Common myeloid progenitor, CD34-positive (primary cell): ENCODE data around the gene RILPL2.
A peak's percentile ranks its signal among the peaks of the same experiment; 100 is the strongest.
"Not testable (repeated sequence)": the region's sequence is repeated elsewhere in the genome, so short reads cannot be mapped to it uniquely, and the experiment has no call there.

Experiments
- CTCF ChIA-PET: fragments of 350-600 bp; sonication (Branson Sonifier 250); formaldehyde crosslinking; loops from one replicate; lab custom pipeline; 2021; ENCODE audit warnings: antibody characterized with exemption; lab: Charles Lee
- POLR2A ChIA-PET: fragments of 350-600 bp; sonication (Branson Sonifier 250); formaldehyde crosslinking; loops from one replicate; lab custom pipeline; 2021; ENCODE audit warnings: antibody characterized with exemption; lab: Charles Lee
- DNase-seq, 3 donors: peaks; one replicate each; pipeline versions ENCODE4 v3.0.0 to v3.0.0-alpha.2; 2013
- H3K27ac ChIP-seq, 2 experiments: 1 replicate in 1 of 2; 2 replicates in 1 of 2; pipeline ENCODE4 v1.7.0; 2013; ENCODE audit warnings: inconsistent platforms in 2 of 2, low read length in 2 of 2, mild to moderate bottlenecking in 2 of 2, low read depth in 1 of 2, moderate library complexity in 1 of 2; ENCODE audit not compliant: severe bottlenecking in 2 of 2, insufficient read depth in 1 of 2, poor library complexity in 1 of 2
- H3K27me3 ChIP-seq, 5 experiments: replicated peaks in 2 of 5; 1 replicate in 3 of 5; 2 replicates in 2 of 5; pipeline versions ENCODE4 v1.6.1 to v1.7.0; 2013; ENCODE audit warnings: low read length in 4 of 5, mild to moderate bottlenecking in 2 of 5, moderate library complexity in 2 of 5, inconsistent platforms in 1 of 5; ENCODE audit not compliant: insufficient read depth in 5 of 5, control insufficient read depth in 4 of 5
- H3K36me3 ChIP-seq, 4 experiments: 1 replicate in 2 of 4; 2 replicates in 2 of 4; pipeline versions ENCODE4 v1.6.1 to v1.7.0; 2013; ENCODE audit warnings: low read length in 3 of 4, control low read depth in 1 of 4, mild to moderate bottlenecking in 1 of 4; ENCODE audit not compliant: control insufficient read depth in 4 of 4, insufficient read depth in 4 of 4
- H3K4me1 ChIP-seq, 4 experiments: 1 replicate in 3 of 4; 2 replicates in 1 of 4; pipeline versions ENCODE4 v1.6.1 to v1.7.1; 2013; ENCODE audit warnings: low read length in 3 of 4, mild to moderate bottlenecking in 3 of 4, control low read depth in 1 of 4, inconsistent platforms in 1 of 4, moderate library complexity in 1 of 4; ENCODE audit not compliant: control insufficient read depth in 4 of 4, insufficient read depth in 4 of 4; ENCODE audit errors: control extremely low read depth in 1 of 4
- H3K4me3 ChIP-seq, 7 experiments: 1 replicate in 4 of 7; 2 replicates in 3 of 7; pipeline versions ENCODE4 v1.5.1 to v1.7.0; 2013; ENCODE audit warnings: mild to moderate bottlenecking in 7 of 7, low read length in 6 of 7, moderate library complexity in 6 of 7, inconsistent platforms in 2 of 7, low read depth in 2 of 7, control low read depth in 1 of 7; ENCODE audit not compliant: insufficient read depth in 4 of 7, control insufficient read depth in 1 of 7; ENCODE audit errors: extremely low read depth in 1 of 7
- H3K9me3 ChIP-seq, 5 experiments: 1 replicate in 4 of 5; 2 replicates in 1 of 5; pipeline versions ENCODE4 v1.6.1 to v1.7.1; 2013; ENCODE audit warnings: low read length in 4 of 5, mild to moderate bottlenecking in 2 of 5, inconsistent platforms in 1 of 5, low read depth in 1 of 5, moderate library complexity in 1 of 5; ENCODE audit not compliant: control insufficient read depth in 4 of 5, insufficient read depth in 2 of 5; ENCODE audit errors: control extremely low read depth in 1 of 5
- WGBS: methylation state at CpG from one replicate; pipeline ENCODE4 v1.1.5; 2013; ENCODE audit not compliant: insufficient coverage; 5-methylcytosine and 5-hydroxymethylcytosine counted together

The RILPL2 gene

DNA sequence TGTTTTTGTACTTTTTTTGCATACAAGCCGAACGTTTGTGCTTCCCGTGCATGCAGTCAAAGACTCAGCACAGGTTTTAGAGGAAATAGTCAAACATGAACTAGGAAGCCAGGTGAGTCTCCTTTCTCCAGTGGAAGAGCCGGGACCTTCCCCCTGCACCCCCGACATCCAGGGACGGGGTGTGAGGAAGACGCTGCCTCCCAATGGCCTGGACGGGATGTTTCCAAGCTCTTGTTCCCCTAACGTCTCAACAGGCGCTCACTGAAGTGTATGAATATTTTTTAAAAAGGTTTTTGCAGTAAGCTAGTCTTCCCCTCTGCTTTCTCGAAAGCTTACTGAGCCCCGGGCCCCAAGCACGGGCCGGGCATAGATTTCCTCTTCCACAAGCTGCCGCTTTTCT is 28.6 kb downstream of the RILPL2 start:
- CTCF ChIA-PET, H3K27me3 ChIP-seq, DNase-seq, H3K4me1 ChIP-seq, H3K27ac ChIP-seq, POLR2A ChIA-PET, H3K4me3 ChIP-seq, H3K9me3 ChIP-seq: not testable (repeated sequence)
- H3K36me3 ChIP-seq: peaks cover 18 to 64% (median 48%) of the 10 kb centered on the region in 4 experiments
- 100% methylated on average over 1 of the region's 15 CpGs for whole genome bisulfite sequencing

DNA sequence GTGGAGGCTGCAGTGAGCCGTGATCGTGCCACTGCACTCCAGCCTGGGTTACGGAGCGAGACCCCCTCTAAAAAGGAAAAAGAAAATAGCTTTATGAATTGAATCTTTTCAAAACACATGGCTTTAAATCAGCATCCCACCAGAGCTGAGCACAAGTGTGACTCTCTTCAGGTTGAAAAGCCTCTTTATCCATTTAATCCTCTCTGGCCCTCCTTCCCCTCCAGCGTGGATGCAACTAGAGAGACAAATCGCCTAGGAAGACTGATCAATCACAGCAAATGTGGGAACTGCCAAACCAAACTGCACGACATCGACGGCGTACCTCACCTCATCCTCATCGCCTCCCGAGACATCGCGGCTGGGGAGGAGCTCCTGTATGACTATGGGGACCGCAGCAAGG is 29.2 kb downstream of the RILPL2 start:
- H3K27me3 ChIP-seq, H3K4me1 ChIP-seq, POLR2A ChIA-PET, H3K9me3 ChIP-seq, H3K4me3 ChIP-seq, DNase-seq, H3K27ac ChIP-seq: not testable (repeated sequence)
- WGBS: 96% methylated on average over 4 of the region's 15 CpGs
- CTCF ChIA-PET: interaction anchor here (0.9 kb wide), 1 partner anchor 10 kb away, joined by 3 read pairs; no protein-coding TSS in a partner anchor
- H3K36me3 ChIP-seq: peaks cover 15 to 64% (median 48%) of the 10 kb centered on the region in 4 experiments

DNA sequence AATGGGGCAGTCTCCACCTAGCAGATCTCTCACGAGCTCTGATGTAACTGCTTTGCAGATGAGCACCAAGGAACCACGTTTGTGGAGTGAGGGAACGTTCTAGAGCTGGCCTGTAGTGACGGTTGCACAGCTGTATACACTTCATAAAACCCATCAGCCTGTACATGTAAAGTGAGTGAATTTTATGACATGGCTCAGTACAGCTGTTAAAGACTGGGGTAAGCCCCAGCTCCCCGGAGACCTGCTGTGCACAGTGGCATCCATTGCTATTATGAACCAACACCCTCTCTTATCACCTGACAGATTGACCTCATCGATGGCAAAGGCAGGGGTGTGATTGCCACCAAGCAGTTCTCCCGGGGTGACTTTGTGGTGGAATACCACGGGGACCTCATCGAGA is 31.9 kb downstream of the RILPL2 start:
- no peaks in the 10 kb centered on the region for H3K4me1 ChIP-seq
- no peak overlapping the region for H3K27ac ChIP-seq
- DNase-seq: no peak
- ChIA-PET POLR2A (no interaction called here), CTCF (interaction anchor here (1.2 to 1.8 kb wide), 3 partner anchors 12 to 20 kb away, joined by 3 to 8 read pairs (median 4); no protein-coding TSS in a partner anchor)
- no peak overlapping the region for H3K4me3 ChIP-seq
- H3K27me3 ChIP-seq: no peaks in the 10 kb centered on the region
- WGBS: 99% methylated on average over 8 of the region's 9 CpGs
- peaks cover 13 to 61% (median 46%) of the 10 kb centered on the region in 4 experiments for H3K36me3 ChIP-seq
- no peaks in the 10 kb centered on the region for H3K9me3 ChIP-seq

DNA sequence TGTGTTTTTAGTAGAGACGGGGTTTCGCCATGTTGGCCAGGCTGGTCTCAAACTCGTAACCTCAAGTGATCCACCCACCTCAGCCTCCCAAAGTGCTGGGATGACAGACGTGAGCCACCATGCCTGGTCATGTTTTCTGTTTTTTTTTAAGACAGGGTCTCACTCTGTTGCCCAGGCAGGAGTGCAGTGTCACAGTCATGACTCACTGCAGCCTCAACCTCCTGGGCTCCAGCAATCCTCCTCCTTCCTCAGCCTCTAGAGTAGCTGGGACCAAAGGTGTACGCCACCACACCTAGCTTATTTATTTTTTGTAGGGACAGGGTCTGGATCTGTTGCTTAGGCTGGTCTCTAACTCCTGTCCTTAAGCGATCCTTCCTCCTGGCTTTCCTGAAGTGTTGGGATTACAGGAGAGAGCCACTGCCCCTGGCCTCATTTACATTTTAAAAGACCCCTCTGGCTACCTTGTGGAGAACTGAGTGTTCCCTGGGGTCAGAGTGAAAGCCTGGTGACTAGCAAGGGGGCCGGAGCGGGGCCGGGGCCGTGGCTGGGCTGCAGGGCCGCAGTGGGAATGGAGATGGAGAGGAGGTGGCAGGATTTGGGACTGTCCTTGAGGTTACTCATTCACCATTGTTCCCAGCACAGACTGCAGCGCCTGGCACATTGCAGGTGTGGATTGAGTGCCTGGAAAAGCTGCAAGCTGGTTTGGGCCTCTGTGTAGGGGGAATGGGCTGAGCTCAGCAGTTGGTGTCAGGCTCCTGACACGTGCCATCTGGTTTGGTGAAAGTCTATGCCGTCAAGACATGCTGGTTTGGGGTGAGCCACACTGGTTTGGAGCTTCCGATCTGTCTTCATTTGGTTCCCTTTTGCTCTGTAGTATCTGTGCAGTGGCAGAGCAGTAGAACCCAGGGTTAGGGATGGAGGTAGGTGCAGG is 34.5 kb downstream of the RILPL2 start:
- ChIA-PET CTCF (interaction anchor here (0.7 kb wide), 1 partner anchor 20 kb away, joined by 3 read pairs; no protein-coding TSS in a partner anchor), POLR2A (no interaction called here)
- no peak for DNase-seq
- Histone ChIP-seq H3K27me3 (no peaks in the 10 kb centered on the region), H3K36me3 (peaks cover 15 to 75% (median 58%) of the 10 kb centered on the region in 4 experiments), H3K4me3 (no peak overlapping the region), H3K4me1 (no peaks in the 10 kb centered on the region), H3K9me3 (no peaks in the 10 kb centered on the region), H3K27ac (peak overlapping the region in 1 of 2 experiments; percentile 25)
- WGBS: 95% methylated on average over 14 of the region's 15 CpGs

DNA sequence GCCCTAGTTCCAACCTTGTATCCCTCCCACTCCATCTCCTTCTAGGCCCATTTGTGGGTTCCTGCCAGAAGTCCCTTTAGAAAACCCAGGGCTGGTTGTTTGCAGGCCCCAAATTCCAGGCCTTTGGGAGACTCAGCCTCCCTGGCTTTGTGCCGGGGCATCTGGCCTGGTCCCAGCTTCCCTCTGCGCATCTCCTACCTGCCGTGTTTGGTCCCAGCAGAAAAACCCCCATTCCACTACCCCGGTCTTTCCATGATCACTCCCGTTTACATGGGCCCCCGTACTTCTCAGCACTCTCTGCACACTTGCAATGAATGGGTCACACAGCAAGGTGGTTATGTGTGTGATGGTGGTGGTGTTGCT is 37.2 kb downstream of the RILPL2 start:
- H3K27me3 ChIP-seq: no peaks in the 10 kb centered on the region
- ChIA-PET POLR2A (no interaction called here), CTCF (interaction anchor here (1.0 to 1.9 kb wide), 2 partner anchors 8 to 9 kb away, joined by 3 to 6 read pairs; no protein-coding TSS in a partner anchor)
- DNase-seq: no peak
- no peaks in the 10 kb centered on the region for H3K4me1 ChIP-seq
- H3K27ac ChIP-seq: no peak overlapping the region
- 100% methylated on average over 3 of the region's 6 CpGs for WGBS
- H3K9me3 ChIP-seq: no peaks in the 10 kb centered on the region
- no peak overlapping the region for H3K4me3 ChIP-seq
- H3K36me3 ChIP-seq: peaks cover 14 to 75% (median 64%) of the 10 kb centered on the region in 4 experiments

DNA sequence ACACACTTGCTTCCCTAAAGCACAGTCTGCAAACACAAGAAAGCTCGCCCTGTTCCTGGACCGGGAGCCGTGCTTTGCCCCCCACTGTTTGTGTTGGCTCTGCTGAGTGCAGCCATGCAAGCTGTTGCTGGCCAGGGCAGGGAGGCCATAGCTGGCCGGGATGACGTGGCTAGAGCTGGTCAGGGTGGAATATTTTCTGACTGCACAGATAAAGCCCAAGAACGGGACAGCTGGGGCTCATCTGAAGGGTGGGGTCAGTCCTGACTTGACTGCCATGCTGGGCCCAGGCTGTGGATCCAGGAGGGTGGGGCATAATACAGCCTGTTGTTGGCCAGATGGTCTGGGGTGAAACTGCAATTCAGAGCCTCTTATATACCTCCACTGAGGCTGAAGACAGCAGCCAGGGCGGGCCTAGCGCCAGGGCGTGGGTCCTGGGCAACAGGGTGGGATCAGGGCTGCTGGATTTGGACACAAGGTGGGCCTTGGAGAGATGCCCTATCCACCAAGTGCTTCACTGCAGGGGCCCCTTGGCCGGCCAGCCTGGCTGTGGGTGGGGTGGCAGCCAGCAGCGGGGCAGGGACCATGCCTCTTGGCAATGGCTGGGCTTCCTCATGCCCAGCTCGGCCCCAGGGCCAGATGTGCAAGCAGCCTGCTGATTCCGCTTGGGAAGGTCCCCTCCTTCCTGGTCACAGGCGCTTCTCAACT is 37.8 kb downstream of the RILPL2 start:
- no peak for DNase-seq
- H3K9me3 ChIP-seq: no peaks in the 10 kb centered on the region
- peaks cover 11 to 72% (median 60%) of the 10 kb centered on the region in 4 experiments for H3K36me3 ChIP-seq
- no peak overlapping the region for H3K27ac ChIP-seq
- CTCF ChIA-PET: interaction anchor here (1.0 kb wide), 1 partner anchor 8 kb away, joined by 3 read pairs; no protein-coding TSS in a partner anchor
- H3K27me3 ChIP-seq: no peaks in the 10 kb centered on the region
- POLR2A ChIA-PET: interaction anchor here (0.6 kb wide), 1 partner anchor 15 kb away, joined by 3 read pairs; the partner anchor contains the start of gene KMT5A
- H3K4me1 ChIP-seq: no peaks in the 10 kb centered on the region
- no peak overlapping the region for H3K4me3 ChIP-seq
- WGBS: 96% methylated on average over 12 of the region's 14 CpGs
